Measurements from ENCODE around the gene SH3RF1.

Gene SH3RF1

DNA sequence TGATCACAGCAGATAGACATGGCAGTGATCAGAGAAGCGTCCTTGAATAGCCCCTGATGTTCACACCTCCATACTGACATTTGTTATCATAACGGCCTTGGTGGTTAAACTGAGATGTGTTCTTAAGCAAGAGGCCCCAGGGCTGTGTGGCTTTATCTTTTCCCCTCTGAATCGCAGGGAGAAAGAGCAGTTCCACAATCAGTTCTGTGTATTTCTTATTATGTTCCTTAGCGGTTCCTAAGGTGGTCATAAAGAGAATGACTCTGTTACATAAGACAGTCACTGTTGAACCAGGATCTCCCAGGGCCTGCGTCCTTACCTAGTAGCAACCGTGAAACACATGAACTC lies 207.9 kb downstream of the SH3RF1 start:
- ATAC-seq (replicated peaks): no peak

GRCh38 chr4:169061386-169061785 lies 209.4 kb downstream of the SH3RF1 start:
- Mint-ChIP-seq H3K9me3 (no peaks in the 10 kb centered on the region), H3K27ac (no peak overlapping the region), H3K27me3 (peaks cover 11 to 15% of the 10 kb centered on the region in 2 donors), H3K4me3 (no peak overlapping the region), H3K4me1 (ENCODE audit: low read depth in 2 of 2) (peaks cover 0 to 3% of the 10 kb centered on the region in 2 donors), H3K36me3 (ENCODE audit: insufficient read depth) (no peaks in the 10 kb centered on the region)
- ATAC-seq (replicated peaks): no peak
- DNase-seq: no peak

More for the DNA sequence above, 207.9 kb downstream of the SH3RF1 start:
- Mint-ChIP-seq H3K27ac (no peak overlapping the region), H3K4me3 (no peak overlapping the region), H3K27me3 (peaks cover 11 to 15% of the 10 kb centered on the region in 2 donors), H3K4me1 (ENCODE audit: low read depth in 2 of 2) (peaks cover 0 to 3% of the 10 kb centered on the region in 2 donors), H3K36me3 (ENCODE audit: insufficient read depth) (no peaks in the 10 kb centered on the region), H3K9me3 (no peaks in the 10 kb centered on the region)
- no peak for DNase-seq

DNA sequence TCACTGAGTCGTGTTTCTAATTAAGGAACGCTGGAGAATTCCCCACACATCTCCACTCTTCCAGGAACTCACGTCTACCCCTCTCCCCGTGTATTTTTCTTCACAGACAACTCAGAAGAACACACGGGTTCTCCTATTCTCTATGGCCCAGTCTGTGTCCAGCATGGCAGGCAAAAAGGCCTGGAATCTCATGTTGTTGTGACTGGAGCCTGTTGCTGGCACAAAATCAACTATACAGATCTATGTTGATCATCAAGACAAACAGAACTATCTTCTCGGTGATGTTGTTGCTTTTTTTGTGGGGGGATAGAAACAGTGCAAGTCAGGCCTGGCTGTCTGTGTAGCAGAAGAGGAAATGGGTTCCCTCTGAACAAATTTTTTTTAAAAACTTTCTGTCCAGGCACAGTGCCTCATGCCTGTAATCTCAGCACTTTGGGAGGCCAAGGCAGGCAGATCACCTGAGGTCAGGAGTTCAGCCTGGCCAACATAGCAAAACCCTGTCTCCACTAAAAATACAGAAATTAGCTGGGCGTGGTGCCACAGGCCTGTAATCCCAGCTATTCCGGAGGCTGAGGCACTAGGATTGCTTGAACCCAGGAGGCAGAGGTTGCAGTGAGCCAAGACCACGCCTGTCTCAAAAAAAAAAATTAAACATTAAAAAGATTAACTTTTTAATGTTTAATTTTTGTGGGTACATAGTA lies 210.2 kb downstream of the SH3RF1 start:
- peaks cover 19 to 20% of the 10 kb centered on the region in 2 donors for H3K27me3 Mint-ChIP-seq
- peaks cover 0 to 3% of the 10 kb centered on the region in 2 donors for H3K4me1 Mint-ChIP-seq (ENCODE audit: low read depth in 2 of 2)
- no peak for ATAC-seq (replicated peaks)
- H3K4me3 Mint-ChIP-seq: no peak overlapping the region
- no peaks in the 10 kb centered on the region for H3K36me3 Mint-ChIP-seq (ENCODE audit: insufficient read depth)
- peak overlapping the region in 1 of 2 donors; percentile 11 for H3K27ac Mint-ChIP-seq
- no peak for DNase-seq
- H3K9me3 Mint-ChIP-seq: no peaks in the 10 kb centered on the region

DNA sequence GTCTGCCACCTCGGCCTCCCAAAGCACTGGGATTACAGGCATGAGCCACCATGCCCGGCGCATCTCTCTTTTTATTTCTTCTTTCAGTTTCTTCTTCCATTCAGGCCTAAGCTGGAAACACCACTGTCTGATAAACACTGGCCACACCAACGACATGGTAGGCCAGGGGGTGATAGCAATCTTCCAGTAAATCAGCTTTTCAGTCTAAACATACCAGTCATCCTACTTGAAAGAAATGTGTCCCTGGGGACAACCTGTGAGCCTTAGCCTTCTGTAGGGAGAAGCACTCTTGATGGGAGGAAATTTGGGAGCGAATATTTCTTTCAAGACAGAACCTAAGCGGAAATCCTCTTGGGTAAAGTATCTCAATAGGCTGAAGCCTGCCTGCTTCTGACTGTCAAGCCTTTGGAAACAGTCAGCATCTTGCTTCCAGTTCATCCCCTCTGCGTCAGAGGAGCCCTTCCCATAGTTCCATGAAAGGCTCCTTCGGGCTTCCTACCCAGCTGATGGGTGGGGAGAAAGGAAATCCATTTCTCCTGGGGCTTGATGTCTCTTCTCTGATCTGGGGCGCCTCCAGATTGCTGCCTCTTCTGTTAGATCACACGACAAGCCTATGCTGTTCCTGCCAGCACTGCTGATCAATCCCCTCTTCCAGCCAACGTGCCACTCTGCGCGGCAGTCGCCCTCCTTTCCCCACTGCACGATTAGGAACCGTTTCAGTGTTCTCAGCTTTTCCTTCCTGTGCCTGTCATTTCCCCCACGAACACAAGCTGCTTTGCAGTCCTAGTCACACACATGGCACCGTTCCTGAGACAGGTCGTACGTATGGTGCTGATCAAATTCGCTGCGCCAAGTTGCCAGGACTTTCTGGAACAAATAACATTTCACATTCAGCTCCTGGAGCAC lies 211.2 kb downstream of the SH3RF1 start:
- Mint-ChIP-seq H3K36me3 (ENCODE audit: insufficient read depth) (no peaks in the 10 kb centered on the region), H3K4me1 (ENCODE audit: low read depth in 2 of 2) (peaks cover 0 to 3% of the 10 kb centered on the region in 2 donors), H3K27ac (peak overlapping the region in 1 of 2 donors; percentile 52), H3K9me3 (no peaks in the 10 kb centered on the region), H3K27me3 (peaks cover 19 to 21% of the 10 kb centered on the region in 2 donors), H3K4me3 (no peak overlapping the region)
- DNase-seq: no peak
- no peak for ATAC-seq (replicated peaks)

- ATAC-seq (replicated peaks): no peak
- no peaks in the 10 kb centered on the region for H3K36me3 Mint-ChIP-seq (ENCODE audit: insufficient read depth)
- DNase-seq: no peak
- no peaks in the 10 kb centered on the region for H3K9me3 Mint-ChIP-seq
- no peak overlapping the region for H3K4me3 Mint-ChIP-seq
- peaks cover 0 to 3% of the 10 kb centered on the region in 2 donors for H3K4me1 Mint-ChIP-seq (ENCODE audit: low read depth in 2 of 2)
- peaks cover 21 to 22% of the 10 kb centered on the region in 2 donors for H3K27me3 Mint-ChIP-seq
- no peak overlapping the region for H3K27ac Mint-ChIP-seq
Observed at GRCh38 chr4:169058312-169058711, 212.4 kb downstream of the SH3RF1 start.

DNA sequence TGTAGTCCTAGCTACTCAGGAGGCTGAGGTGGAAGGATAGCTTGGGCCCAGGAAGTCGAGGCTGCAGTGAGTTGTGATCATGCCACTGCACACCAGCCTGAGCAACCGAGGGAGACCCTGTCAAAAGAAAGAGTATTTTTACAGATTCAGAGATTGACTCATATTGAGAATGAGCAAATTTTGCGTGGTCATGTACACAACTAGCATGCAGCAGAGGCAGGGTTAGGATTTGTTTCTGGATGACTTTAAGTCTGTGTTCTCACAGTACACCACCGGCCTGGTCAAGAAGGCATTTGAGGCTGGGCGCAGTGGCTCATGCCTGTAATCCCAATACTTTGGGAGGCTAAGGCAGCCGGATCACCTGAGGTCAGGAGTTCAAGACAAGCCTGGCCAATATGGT lies 215.9 kb downstream of the SH3RF1 start:
- Mint-ChIP-seq H3K27ac (no peak overlapping the region), H3K4me3 (no peak overlapping the region), H3K9me3 (no peaks in the 10 kb centered on the region), H3K27me3 (peaks cover 19 to 23% of the 10 kb centered on the region in 2 donors), H3K36me3 (ENCODE audit: insufficient read depth) (no peaks in the 10 kb centered on the region), H3K4me1 (ENCODE audit: low read depth in 2 of 2) (peaks cover 0 to 2% of the 10 kb centered on the region in 2 donors)
- DNase-seq: no peak
- no peak for ATAC-seq (replicated peaks)

DNA sequence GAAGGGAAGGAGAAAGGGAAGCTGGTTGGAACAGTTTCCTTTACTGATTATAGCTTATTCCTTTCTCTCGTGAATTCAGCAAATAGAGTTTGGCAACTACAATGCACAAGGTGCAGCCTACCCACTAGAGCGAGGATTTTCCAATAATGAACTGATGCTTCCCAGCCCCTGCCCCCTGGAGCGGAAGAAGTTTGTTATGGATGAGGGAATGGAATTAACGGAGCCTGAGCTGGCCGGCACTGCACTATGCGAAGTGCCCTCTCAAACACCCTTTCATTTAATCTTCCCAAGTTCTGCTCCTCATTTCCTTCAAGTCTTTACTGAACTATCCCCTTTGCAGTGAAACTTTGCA lies 218.2 kb downstream of the SH3RF1 start:
- ATAC-seq (replicated peaks) (no peak), DNase-seq (no peak)
- Mint-ChIP-seq H3K36me3 (ENCODE audit: insufficient read depth) (no peaks in the 10 kb centered on the region), H3K9me3 (no peaks in the 10 kb centered on the region), H3K27ac (no peak overlapping the region), H3K4me1 (ENCODE audit: low read depth in 2 of 2) (no peaks in the 10 kb centered on the region), H3K27me3 (peaks cover 12 to 14% of the 10 kb centered on the region in 2 donors), H3K4me3 (no peak overlapping the region)

- no peak overlapping the region for H3K27ac Mint-ChIP-seq
- H3K9me3 Mint-ChIP-seq: no peaks in the 10 kb centered on the region
- no peak for DNase-seq
Observed at GRCh38 chr4:169051761-169052593, 218.8 kb downstream of the SH3RF1 start.

DNA sequence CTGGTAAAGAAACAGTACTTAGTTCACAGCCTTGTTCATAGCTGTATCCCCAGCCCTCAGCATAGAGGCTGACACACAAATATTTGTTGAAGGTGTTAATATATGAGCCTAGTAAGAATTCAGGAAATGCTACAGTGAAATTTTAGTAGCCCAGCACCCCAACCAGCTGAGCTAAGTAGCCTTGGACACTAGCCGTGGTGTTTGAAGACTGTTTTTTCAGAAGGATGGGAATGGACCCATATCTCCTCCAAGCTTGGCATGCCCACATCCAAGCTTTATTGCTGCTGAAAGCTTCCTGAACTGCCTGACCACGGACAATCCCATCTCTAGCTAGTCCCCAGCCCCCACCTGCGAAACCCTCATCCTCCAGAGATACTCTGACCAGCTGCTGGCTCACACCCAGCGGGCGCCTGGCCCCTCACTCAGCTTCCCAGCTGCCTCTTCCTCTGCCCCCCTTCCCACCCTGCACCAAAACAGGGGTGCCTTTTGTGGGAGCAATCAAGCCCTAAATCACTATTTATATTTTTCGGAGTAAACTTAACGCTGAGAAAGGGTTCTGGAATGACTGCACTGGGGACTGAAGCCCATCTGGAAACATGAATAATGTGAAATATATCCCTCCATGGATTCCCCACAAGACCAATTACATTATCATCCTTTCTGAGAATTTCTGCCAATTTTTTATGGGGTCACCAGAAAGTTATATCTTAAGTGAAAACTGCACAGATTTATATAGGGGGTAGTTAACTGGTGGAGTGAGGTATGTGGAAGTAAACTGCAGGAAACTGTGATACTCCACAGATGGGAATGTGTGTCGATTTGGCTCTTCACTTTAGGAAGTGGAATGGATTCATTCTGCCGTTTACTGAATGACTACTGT lies 219.6 kb downstream of the SH3RF1 start:
- Mint-ChIP-seq H3K27ac (no peak overlapping the region), H3K27me3 (peaks cover 11 to 16% of the 10 kb centered on the region in 2 donors), H3K36me3 (ENCODE audit: insufficient read depth) (no peaks in the 10 kb centered on the region), H3K4me3 (no peak overlapping the region), H3K9me3 (no peaks in the 10 kb centered on the region), H3K4me1 (ENCODE audit: low read depth in 2 of 2) (no peaks in the 10 kb centered on the region)
- ATAC-seq (replicated peaks) (no peak), DNase-seq (no peak)

More at GRCh38 chr4:169051761-169052593, 218.8 kb downstream of the SH3RF1 start:
- Mint-ChIP-seq H3K4me1 (ENCODE audit: low read depth in 2 of 2) (no peaks in the 10 kb centered on the region), H3K27me3 (peaks cover 12 to 14% of the 10 kb centered on the region in 2 donors), H3K36me3 (ENCODE audit: insufficient read depth) (no peaks in the 10 kb centered on the region), H3K4me3 (no peak overlapping the region)
- no peak for ATAC-seq (replicated peaks)

- no peak overlapping the region for H3K27ac Mint-ChIP-seq
- DNase-seq (no peak), ATAC-seq (replicated peaks) (no peak)
- no peak overlapping the region for H3K4me3 Mint-ChIP-seq
- no peaks in the 10 kb centered on the region for H3K36me3 Mint-ChIP-seq (ENCODE audit: insufficient read depth)
- peaks cover 6 to 15% of the 10 kb centered on the region in 2 donors for H3K27me3 Mint-ChIP-seq
- H3K9me3 Mint-ChIP-seq: no peaks in the 10 kb centered on the region
- H3K4me1 Mint-ChIP-seq (ENCODE audit: low read depth in 2 of 2): no peaks in the 10 kb centered on the region
Observed at GRCh38 chr4:169050284-169050683, 220.5 kb downstream of the SH3RF1 start.

DNA sequence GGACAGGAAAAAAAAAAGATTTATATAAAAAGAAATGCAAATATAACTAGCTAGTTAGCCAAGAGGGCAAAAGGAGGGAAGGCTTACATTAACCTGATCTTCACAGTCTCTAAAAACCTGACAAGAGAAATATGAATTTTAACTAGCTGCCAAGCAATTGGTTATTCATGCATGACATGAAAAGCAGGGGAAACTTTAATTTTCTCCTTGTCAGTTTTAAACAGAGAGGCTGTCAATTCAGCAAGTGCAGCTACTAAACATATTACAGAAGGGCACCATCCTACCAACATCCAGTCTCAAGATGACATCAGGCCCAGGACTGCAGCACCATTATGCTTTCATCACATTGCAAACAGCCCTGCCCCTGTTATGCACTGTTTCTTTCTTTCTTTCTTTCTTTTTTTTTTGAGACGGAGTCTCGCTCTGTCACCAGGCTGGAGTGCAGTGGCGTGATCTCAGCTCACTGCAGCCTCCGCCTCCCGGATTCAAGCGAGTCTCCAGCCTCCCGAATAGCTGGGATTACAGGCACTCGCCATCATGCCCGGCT lies 221.8 kb downstream of the SH3RF1 start:
- Mint-ChIP-seq H3K4me3 (no peak overlapping the region), H3K27ac (no peak overlapping the region), H3K4me1 (ENCODE audit: low read depth in 2 of 2) (no peaks in the 10 kb centered on the region), H3K36me3 (ENCODE audit: insufficient read depth) (no peaks in the 10 kb centered on the region), H3K9me3 (no peaks in the 10 kb centered on the region), H3K27me3 (peaks cover 6 to 15% of the 10 kb centered on the region in 2 donors)
- DNase-seq: no peak
- ATAC-seq (replicated peaks): no peak

DNA sequence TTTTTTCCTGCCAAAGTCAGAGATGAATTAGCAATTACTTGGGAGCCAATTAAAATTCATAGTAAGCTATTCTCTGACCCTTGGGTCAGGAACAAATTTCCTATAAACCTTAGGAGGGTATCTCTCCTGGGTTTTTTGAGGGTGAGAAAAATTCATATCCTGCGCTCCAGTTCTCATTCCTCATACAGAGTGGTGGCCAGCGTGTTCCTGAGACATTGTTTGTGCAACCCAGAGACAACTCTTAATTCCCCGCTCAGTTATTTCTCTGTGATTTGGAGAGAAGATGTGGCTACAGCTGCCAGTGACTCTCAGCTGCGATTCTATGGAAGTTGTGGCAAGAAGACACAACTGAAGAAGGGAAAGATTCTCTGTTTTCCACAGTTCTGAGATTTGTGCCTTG lies 222.8 kb downstream of the SH3RF1 start:
- H3K9me3 Mint-ChIP-seq: no peaks in the 10 kb centered on the region
- H3K27me3 Mint-ChIP-seq: peaks cover 0 to 22% of the 10 kb centered on the region in 2 donors
- no peak overlapping the region for H3K4me3 Mint-ChIP-seq
- H3K27ac Mint-ChIP-seq: no peak overlapping the region
- no peaks in the 10 kb centered on the region for H3K36me3 Mint-ChIP-seq (ENCODE audit: insufficient read depth)
- ATAC-seq (replicated peaks): no peak
- H3K4me1 Mint-ChIP-seq (ENCODE audit: low read depth in 2 of 2): no peaks in the 10 kb centered on the region
- no peak for DNase-seq
